ENCODE data around the gene IL1A. TPM values are rescaled to one million over a fixed set of nuclear protein-coding genes. Genes with fewer than 3 reads are reported as not detected.

Gene IL1A
- total and polyA plus RNA-seq, 10 of the 15 experiments (the other 5 are each of a cell fraction or from before 2014, with no cell fraction given): 0.10 to 8.7 (median 6.9) TPM

GRCh38 chr2:112811841-112812306, 27.6 kb upstream of the IL1A start (continued):
- no peak for TF ChIP-seq CUX1 (IDR thresholded peaks at IDR 0.05; ENCODE audit: insufficient replicate concordance, low read depth, low read length)
- TF ChIP-seq ASH2L (IDR thresholded peaks at IDR 0.05; ENCODE audit: borderline replicate concordance, low read depth): no peak
- no peak for TF ChIP-seq BRCA1 (IDR thresholded peaks at IDR 0.05; ENCODE audit: low read depth, low read length)
- TF ChIP-seq TBL1XR1 (IDR thresholded peaks at IDR 0.05; ENCODE audit: low read depth, low read length): 0 out of 2 replicates have a peak, but pooled peaks have one; percentile 7
- TF ChIP-seq PML (IDR thresholded peaks at IDR 0.05; ENCODE audit: low read length): no peak
- no peak for TF ChIP-seq WRNIP1 (IDR thresholded peaks at IDR 0.05; ENCODE audit: borderline replicate concordance, low read depth, low read length)
- TF ChIP-seq BCL3 (IDR thresholded peaks at IDR 0.05; ENCODE audit: borderline replicate concordance, insufficient read depth, low read depth, low read length, poor library complexity, severe bottlenecking): peak; percentile 24
- peak; percentile 74 to 85 for TF ChIP-seq IKZF2 (IDR thresholded peaks at IDR 0.05)
- TF ChIP-seq ZNF622 (IDR thresholded peaks at IDR 0.05): no peak
- no peak for TF ChIP-seq SMAD5 (IDR thresholded peaks at IDR 0.05; ENCODE audit: low read depth)
- peak; percentile 45; the same call in 1 of the 2 replicates for TF ChIP-seq ZNF687 (IDR thresholded peaks at IDR 0.05)
- peak; percentile 54; the same call in 1 of the 2 replicates for TF ChIP-seq RUNX3 (IDR thresholded peaks at IDR 0.05; ENCODE audit: low read length)
- TF ChIP-seq RFX5 (IDR thresholded peaks at IDR 0.05; ENCODE audit: low read depth, low read length): no peak
- no peak for TF ChIP-seq HDGF (IDR thresholded peaks at IDR 0.05)
- no peak for TF ChIP-seq NKRF (conservative IDR thresholded peaks at IDR 0.05)
- TF ChIP-seq NFIC (IDR thresholded peaks at IDR 0.05; ENCODE audit: low read depth, low read length): peak; percentile 63; the same call in 1 of the 2 replicates
- peak; percentile 74 for TF ChIP-seq GABPA (IDR thresholded peaks at IDR 0.05; ENCODE audit: low read depth)
- TF ChIP-seq NR2F1 (conservative IDR thresholded peaks at IDR 0.05): 0 out of 2 replicates have a peak, but pooled peaks have one; percentile 17
- no peak for TF ChIP-seq KAT2A (conservative IDR thresholded peaks at IDR 0.05; ENCODE audit: control insufficient read depth, low read depth, low read length)

Data from GM12878 (cell line).